IPS-11a (cell line): ENCODE data around the gene BCKDK.

Experiments used
- H3K4me3 ChIP-seq: one replicate; pipeline ENCODE4 v1.5.1; 2013; ENCODE audit warnings: low read depth, low read length, control low read depth

Gene BCKDK

DNA sequence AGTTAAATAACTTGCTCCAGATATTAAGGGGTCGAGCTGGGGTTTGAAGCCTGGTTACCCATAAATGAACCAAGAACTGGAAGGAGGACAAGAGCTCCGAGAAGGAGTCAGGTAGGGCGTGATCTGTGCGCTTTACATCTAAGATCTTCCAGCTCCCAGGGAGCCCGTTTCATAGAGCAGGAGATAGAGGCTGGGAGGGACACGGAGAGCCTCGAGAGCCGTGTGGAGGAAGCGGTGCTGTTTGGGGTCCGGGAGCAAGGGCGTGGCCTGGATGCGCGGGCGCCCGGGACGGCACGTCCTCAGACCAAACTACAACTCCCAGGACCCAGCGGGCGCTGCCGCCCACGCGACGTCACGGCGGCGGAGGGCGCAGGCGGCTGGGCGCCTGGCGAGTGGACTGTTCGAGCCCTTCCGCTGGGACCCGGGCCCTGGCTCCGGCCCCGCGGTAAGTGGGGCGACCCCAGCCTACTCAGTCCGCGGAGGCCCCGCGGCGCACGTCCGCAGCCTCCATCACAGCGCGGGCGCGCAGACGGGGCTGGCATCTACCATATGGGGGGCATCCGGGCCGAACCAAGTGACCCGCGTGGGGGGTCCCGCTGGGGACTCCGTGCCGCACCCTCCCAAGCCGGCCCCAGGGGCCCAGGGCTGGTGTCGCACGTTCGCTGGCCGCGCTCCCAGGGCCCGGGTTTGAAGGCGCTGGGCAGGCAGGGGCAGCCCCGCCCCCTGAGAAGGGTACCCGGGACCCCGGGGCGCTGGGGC lies at the start of gene BCKDK:
TSS of gene BCKDK (plus strand) at position 352 of the 759 bp plus-strand sequence. CDS start 838 bp downstream, outside the sequence.
- H3K4me3 ChIP-seq = peak within 1 kb of the TSS; percentile 78

- no peak overlapping the region for H3K4me3 ChIP-seq
These were observed 46.9 kb upstream of the BCKDK start for GRCh38 chr16:31061126-31061812.

DNA sequence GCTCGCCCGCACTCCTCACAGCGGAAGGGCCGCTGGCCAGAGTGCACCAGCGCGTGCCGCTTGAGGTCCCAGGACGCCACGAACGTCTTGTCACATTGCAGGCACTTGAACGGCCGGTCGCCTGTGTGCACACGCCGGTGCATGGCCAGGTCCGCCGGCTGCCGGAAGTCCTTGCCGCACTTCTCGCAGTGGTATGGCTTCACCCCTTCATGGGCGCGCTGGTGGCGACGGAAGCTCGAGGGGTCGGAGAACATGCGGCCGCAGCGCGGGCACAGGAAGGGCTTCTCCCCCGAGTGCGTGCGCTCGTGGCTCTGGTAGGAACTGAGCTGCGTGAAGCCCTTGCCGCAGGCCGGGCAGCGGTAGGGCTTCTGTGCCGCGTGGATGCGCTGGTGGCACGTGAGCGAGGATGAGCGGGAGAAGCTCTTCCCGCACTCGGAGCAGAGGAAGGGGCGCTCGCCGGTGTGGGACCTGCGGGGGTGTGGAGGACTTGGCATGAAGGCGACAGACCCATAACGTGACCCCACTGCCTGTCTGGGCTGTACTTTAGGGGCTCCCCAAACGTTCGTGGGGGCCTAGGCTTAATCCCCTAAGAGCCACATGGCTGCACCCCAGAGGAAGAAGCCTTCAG lies 46.3 kb upstream of the BCKDK start:
- no peak overlapping the region for H3K4me3 ChIP-seq

GRCh38 chr16:31063495-31063842 lies 44.7 kb upstream of the BCKDK start:
- H3K4me3 ChIP-seq = no peak overlapping the region

DNA sequence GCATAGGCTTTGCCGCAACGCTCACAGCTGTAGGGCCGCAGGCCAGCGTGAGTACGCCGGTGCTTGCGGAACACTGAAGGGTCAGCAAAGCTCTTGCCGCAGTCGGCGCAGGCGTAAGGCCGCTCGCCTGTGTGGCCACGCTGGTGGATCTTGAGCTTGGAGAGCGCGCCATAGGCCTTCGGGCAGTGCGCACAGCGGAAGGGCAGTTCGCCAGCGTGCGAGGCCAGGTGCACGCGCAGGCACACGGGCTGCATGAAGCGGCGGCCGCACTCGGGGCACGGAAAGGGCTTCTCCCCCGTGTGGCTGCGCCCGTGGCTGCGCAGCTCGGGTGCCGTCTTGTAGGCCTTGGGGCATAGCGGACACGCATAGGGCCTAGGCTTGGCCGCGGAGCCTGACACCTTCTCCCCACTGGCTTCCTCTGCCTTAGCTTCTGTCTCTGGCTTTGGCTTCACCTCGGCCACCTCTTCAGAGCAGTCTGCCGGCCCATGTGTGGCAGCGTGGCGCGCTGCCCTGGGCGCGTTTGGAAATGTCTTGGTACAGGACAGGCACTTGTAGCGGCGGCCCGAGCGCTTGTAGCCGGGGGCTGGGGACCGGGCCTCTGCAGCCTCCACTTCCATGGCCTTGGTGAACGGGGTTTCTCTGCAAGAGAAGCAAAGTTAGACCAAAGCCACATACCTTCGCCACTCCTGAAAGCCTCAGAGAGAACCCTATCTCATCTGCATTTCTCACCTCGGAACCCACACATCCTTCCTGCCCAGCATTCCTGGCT lies 44.2 kb upstream of the BCKDK start:
- no peak overlapping the region for H3K4me3 ChIP-seq

GRCh38 chr16:31064882-31065461 lies 43.2 kb upstream of the BCKDK start:
- H3K4me3 ChIP-seq = no peak overlapping the region

DNA sequence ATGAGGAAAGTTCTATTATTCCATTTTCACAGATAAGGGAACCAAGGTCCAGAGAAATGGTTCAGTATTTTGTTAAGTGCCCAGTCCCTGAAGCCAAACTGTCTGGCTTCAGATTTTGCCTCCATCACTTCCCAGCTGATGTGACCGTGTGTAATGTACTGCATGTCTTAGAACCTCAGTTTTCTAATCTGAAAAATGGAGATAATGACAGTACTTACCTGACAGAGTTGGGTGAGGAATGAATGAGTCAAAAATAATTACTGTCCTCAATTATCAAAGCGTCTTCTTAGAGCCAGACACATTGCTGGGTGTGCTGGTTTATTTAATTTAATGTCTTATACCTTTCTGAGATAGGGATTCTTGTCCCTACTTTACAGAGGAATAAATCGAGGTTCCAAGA lies 40.8 kb upstream of the BCKDK start:
- H3K4me3 ChIP-seq = no peak overlapping the region

- peak overlapping the region; percentile 99 for H3K4me3 ChIP-seq
These were observed 36.3 kb upstream of the BCKDK start for GRCh38 chr16:31071861-31072260.

GRCh38 chr16:31072540-31073141 lies 35.5 kb upstream of the BCKDK start:
- peak overlapping the region; percentile 99 for H3K4me3 ChIP-seq

DNA sequence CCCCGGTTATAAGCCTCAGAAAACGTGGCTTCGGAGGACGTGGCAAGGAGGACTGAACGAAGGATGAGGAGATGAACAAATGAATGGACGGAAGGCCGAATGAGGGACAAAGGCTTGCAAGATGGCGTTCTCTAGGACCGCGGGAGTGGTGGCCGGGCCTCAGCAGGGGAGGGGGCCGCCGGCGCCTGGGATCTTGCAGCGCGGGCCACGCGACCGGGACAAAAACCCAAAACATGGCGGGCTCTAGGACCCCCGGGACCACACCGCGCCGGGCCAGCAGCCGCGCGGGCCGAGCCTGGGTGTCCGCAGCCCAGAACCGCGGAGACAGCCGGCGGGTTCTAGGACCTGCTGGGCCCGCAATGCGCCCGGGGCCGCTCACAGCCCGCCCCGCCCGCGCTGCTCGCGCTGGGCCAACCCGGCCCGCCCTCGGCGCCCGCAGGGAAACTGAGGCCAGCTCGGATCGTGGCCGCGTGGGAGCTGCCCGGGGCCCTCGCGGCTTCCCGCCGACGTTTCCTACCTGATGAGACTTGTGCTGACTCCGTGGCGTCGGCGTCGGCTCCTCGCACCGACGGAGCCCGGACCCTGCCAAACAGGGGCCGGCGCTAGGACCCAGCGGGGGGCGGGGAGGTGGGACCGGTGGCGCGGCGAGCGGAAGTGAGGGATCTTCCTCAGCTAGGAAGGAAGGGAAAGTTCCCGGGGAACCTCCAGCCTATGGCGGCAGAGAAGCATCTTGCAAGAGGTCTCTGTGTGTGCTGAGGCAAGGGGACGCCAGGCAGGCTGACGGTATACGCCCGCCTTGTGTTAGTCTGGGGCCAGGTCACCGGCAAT lies 34.8 kb upstream of the BCKDK start:
- peak overlapping the region; percentile 99 for H3K4me3 ChIP-seq

DNA sequence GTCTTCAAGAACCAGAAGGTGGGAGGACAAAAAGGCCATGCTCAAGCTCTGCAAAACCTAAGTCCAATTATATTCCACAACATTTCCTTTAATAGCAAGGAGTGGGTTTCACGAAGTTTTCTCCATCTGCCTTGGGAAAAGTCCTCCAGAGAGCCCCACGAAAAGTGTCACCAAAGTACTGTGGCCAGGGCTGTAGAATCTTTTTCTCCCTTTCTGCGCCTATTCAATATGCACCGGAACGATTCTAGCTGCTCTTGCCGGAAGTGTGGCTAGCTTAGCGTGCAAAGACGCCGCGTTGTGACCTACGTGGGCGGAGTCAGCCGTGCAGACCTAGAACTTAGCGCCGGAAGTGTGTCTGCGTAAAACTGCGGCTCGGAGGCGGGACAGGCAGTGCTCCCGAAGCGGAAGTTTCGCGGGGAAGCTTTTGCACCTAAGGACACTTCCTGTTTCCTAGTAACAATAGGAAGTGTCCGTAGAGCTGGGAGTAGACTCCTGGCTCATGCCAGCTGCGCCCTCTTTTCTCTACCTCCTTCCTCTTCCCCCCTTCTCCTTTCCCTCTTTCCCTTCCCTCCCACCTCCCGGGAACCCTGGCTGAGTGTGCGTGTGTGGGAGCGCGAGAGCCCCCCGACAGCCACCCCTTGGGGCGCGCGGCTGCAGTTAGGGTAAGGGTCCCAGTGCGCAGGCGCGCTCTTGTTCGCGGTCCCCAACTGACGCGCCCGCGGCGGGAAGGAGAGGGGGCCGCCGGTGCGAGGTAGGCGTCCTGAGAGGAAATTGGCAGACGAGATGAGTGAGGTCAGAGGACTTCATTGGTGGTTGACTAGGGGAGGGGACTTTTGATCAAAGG lies 34.0 kb upstream of the BCKDK start, which contains the start of the genes ZNF646 and ZNF668:
TSS of gene ZNF646 (plus strand) at position 453 of the 844 bp plus-strand sequence. CDS start 1,903 bp downstream, outside the sequence.
TSS of gene ZNF668 (minus strand) at position 271 of the 844 bp plus-strand sequence. CDS start 9,781 bp downstream, outside the sequence.
- peak within 1 kb of the TSS; percentile 99 for H3K4me3 ChIP-seq

GRCh38 chr16:31074814-31075183 lies 33.4 kb upstream of the BCKDK start:
- H3K4me3 ChIP-seq = peak overlapping the region; percentile 99

DNA sequence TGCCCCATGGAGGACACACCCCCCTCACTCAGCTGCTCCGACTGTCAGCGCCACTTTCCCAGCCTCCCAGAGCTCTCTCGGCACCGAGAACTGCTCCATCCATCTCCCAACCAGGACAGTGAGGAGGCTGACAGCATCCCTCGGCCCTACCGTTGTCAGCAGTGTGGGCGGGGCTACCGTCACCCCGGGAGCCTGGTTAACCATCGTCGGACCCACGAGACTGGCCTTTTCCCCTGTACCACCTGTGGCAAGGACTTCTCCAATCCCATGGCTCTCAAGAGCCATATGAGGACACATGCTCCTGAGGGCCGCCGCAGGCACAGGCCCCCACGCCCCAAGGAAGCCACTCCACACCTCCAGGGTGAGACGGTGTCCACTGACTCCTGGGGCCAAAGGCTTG lies 31.9 kb upstream of the BCKDK start:
- H3K4me3 ChIP-seq = no peak overlapping the region

GRCh38 chr16:31077024-31077423 lies 31.2 kb upstream of the BCKDK start:
- no peak overlapping the region for H3K4me3 ChIP-seq

DNA sequence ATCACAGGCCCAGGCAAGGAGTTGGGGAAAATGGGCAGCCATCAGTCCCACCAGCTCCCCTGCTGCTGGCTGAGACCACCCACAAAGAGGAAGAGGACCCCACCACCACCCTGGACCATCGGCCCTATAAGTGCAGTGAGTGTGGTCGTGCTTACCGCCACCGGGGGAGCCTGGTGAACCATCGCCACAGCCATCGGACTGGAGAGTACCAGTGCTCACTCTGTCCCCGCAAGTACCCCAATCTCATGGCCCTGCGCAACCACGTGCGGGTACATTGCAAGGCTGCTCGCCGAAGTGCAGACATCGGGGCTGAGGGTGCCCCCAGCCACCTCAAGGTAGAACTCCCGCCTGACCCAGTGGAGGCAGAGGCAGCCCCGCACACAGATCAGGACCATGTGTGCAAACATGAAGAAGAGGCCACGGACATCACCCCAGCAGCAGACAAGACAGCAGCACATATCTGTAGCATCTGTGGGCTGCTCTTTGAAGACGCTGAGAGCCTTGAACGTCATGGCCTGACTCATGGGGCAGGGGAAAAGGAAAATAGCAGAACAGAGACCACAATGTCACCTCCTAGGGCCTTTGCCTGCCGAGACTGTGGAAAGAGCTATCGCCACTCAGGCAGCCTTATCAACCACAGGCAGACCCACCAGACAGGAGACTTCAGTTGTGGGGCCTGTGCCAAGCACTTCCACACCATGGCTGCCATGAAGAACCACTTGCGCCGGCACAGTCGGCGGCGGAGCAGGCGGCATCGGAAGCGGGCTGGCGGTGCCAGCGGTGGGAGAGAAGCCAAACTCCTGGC lies 30.4 kb upstream of the BCKDK start:
- H3K4me3 ChIP-seq = no peak overlapping the region

GRCh38 chr16:31078597-31079341 lies 29.4 kb upstream of the BCKDK start:
- no peak overlapping the region for H3K4me3 ChIP-seq

GRCh38 chr16:31079342-31079944 lies 28.7 kb upstream of the BCKDK start:
- no peak overlapping the region for H3K4me3 ChIP-seq
